ENCODE results near the gene EMX2.
"Not testable (repeated sequence)": the region's sequence is repeated elsewhere in the genome, so short reads cannot be mapped to it uniquely, and the experiment has no call there.

Gene EMX2

GRCh38 chr10:117542706-117543224 is at the start of gene EMX2:
TSS of gene EMX2 (plus strand) at chr10:117542746. CDS start at chr10:117543268, 522 bp downstream.
- in situ Hi-C loops (cut with HindIII; ENCODE audit: low sequenced_read_pairs): no loop called here

GRCh38 chr10:117496031-117496430 is 46.5 kb upstream of the EMX2 start:
- in situ Hi-C loops (cut with HindIII; ENCODE audit: low sequenced_read_pairs): no loop called here

- in situ Hi-C loops (cut with HindIII; ENCODE audit: low sequenced_read_pairs): no loop called here
These were observed 45.9 kb upstream of the EMX2 start for GRCh38 chr10:117496616-117497028.

GRCh38 chr10:117497736-117498135 is 44.8 kb upstream of the EMX2 start:
- in situ Hi-C loops (cut with HindIII; ENCODE audit: low sequenced_read_pairs): no loop called here

GRCh38 chr10:117499248-117500105 is 43.1 kb upstream of the EMX2 start:
- in situ Hi-C loops (cut with HindIII; ENCODE audit: low sequenced_read_pairs): no loop called here

GRCh38 chr10:117500456-117500855 is 42.1 kb upstream of the EMX2 start:
- in situ Hi-C loops (cut with HindIII; ENCODE audit: low sequenced_read_pairs): no loop called here

- in situ Hi-C loops (cut with HindIII; ENCODE audit: low sequenced_read_pairs): no loop called here
These were observed 41.0 kb upstream of the EMX2 start for GRCh38 chr10:117501460-117502035.

- in situ Hi-C loops (cut with HindIII; ENCODE audit: low sequenced_read_pairs): no loop called here
These were observed 39.9 kb upstream of the EMX2 start for GRCh38 chr10:117502421-117503243.

- in situ Hi-C loops (cut with HindIII; ENCODE audit: low sequenced_read_pairs): no loop called here
These were observed 39.0 kb upstream of the EMX2 start for GRCh38 chr10:117503244-117504205.

GRCh38 chr10:117504562-117504961 is 38.0 kb upstream of the EMX2 start:
- in situ Hi-C loops (cut with HindIII; ENCODE audit: low sequenced_read_pairs): no loop called here

GRCh38 chr10:117507081-117507480 is 35.5 kb upstream of the EMX2 start:
- in situ Hi-C loops (cut with HindIII; ENCODE audit: low sequenced_read_pairs): not testable (repeated sequence)

GRCh38 chr10:117509573-117509972 is 33.0 kb upstream of the EMX2 start:
- in situ Hi-C loops (cut with HindIII; ENCODE audit: low sequenced_read_pairs): no loop called here

GRCh38 chr10:117511601-117512390 is 30.8 kb upstream of the EMX2 start:
- in situ Hi-C loops (cut with HindIII; ENCODE audit: low sequenced_read_pairs): no loop called here

GRCh38 chr10:117514971-117515370 is 27.6 kb upstream of the EMX2 start:
- in situ Hi-C loops (cut with HindIII; ENCODE audit: low sequenced_read_pairs): no loop called here

GRCh38 chr10:117516681-117517080 is 25.9 kb upstream of the EMX2 start:
- in situ Hi-C loops (cut with HindIII; ENCODE audit: low sequenced_read_pairs): no loop called here

GRCh38 chr10:117518246-117518645 is 24.3 kb upstream of the EMX2 start:
- in situ Hi-C loops (cut with HindIII; ENCODE audit: low sequenced_read_pairs): no loop called here

GRCh38 chr10:117519286-117519685 is 23.3 kb upstream of the EMX2 start:
- in situ Hi-C loops (cut with HindIII; ENCODE audit: low sequenced_read_pairs): no loop called here

GRCh38 chr10:117519879-117520278 is 22.7 kb upstream of the EMX2 start:
- in situ Hi-C loops (cut with HindIII; ENCODE audit: low sequenced_read_pairs): no loop called here

GRCh38 chr10:117530791-117531190 is 11.8 kb upstream of the EMX2 start:
- in situ Hi-C loops (cut with HindIII; ENCODE audit: low sequenced_read_pairs): no loop called here
